HG03558 (cell line): Measurements from ENCODE around the gene UNC5CL.

ENCODE experiments used
- ATAC-seq: cut with Tn5 transposase; IDR thresholded peaks from one replicate; pipeline ENCODE4 v1.9.1; 2021; ENCODE audit warnings: moderate number of reproducible peaks; ENCODE audit not compliant: unreplicated experiment; ENCODE audit errors: extremely low read depth

UNC5CL gene

DNA sequence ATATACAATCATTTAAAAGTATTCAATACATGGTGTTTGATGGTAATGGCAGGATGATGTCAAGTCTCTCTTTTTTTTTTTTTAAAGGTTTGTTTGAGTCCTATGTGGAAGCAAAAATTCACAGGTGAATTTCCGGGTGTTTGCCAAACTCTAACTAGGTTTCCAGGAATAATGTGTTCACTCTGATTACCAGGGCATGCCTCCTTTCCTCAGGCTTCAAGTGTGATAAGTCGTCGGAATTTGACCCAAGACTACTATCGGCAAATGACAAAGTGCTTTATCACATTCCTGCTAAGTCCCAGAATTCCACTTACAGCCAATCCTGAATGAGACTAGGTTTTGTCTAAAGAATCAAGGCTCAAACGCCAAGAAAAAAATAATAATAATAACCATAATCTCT, 25.8 kb upstream of the UNC5CL start:
- ATAC-seq = no peak

GRCh38 chr6:41063884-41064285, 24.9 kb upstream of the UNC5CL start:
- no peak for ATAC-seq

GRCh38 chr6:41062056-41062455, 23.0 kb upstream of the UNC5CL start:
- ATAC-seq = no peak

DNA sequence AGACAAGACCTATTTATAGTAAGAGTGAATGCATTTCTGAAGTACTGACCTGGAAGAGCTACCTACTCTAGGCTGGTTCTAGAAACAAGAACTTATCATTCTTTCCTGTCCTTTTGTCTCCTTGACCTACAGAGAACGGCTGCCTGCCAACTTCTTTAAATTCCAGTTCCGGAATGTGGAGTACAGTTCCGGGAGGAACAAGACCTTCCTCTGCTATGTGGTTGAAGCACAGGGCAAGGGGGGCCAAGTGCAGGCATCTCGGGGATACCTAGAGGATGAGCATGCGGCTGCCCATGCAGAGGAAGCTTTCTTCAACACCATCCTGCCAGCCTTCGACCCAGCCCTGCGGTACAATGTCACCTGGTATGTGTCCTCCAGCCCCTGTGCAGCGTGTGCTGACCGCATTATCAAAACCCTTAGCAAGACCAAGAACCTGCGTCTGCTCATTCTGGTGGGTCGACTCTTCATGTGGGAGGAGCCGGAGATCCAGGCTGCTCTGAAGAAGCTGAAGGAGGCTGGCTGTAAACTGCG, 22.2 kb upstream of the UNC5CL start:
- no peak for ATAC-seq

GRCh38 chr6:41059556-41059955, 20.5 kb upstream of the UNC5CL start:
- ATAC-seq = no peak

DNA sequence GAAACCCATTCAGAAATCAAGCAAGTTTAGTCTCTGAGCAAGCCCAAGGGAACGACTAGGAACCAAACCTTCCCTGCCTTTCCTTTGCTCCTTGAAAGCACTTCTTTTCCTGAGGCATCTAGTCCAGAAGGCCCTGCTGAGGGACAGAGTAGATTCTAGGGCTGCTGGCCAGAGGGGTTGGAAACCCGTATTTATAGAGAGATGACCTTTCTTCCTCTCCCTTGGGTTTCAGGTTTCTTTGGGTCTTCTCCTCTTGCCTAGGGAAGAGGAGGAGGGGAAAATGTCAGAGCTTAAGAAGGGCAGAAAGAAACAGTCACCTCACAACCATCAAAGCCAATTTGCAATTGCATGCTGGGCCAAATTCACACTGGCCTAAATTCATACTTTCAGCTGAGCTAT, 19.8 kb upstream of the UNC5CL start:
- no peak for ATAC-seq

GRCh38 chr6:41056768-41057490, 17.9 kb upstream of the UNC5CL start:
- no peak for ATAC-seq

DNA sequence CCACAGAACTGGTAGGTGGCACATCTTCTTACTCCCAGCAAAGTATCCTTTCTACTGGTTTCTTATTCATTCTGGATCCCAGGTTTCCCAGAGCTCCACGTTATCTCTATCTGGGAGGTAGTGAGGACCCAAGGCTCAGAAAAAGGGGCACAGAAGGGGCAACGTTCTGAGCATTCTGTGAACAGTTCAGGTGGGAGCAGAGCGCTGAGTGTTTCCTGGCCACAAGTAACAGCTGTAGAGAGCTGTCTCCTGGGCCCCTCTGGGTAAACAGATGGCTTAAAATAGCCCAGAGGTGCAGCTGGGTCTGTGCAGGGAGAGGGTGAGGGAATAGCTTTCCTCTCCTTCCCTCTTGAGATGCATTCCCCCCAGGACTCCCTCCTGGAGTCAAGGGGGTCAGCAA, 16.1 kb upstream of the UNC5CL start:
- no peak for ATAC-seq

GRCh38 chr6:41054511-41054910, 15.5 kb upstream of the UNC5CL start:
- no peak for ATAC-seq

DNA sequence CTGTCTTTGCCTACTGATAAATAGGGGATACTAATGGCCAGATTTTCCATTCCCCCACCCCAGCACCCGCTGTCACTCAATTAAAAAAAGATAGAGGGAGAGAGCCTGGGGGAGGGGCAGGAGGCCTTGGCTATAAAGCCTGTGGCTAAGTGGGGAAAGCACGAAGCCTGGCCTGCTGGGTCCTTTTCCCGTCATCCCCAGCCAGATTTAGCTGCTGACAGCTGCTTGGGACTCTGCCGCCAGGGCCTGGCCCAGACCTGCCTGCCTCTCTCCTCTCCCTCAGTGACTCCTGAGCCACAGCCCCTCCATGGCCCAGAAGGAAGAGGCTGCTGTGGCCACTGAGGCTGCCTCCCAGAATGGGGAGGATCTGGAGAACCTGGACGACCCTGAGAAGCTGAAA, 14.0 kb upstream of the UNC5CL start, which contains the start of gene APOBEC2:
APOBEC2 (plus strand) TSS at position 162 of the 400 bp plus-strand sequence; CDS start at position 308, 146 bp downstream.
- no peak for ATAC-seq

DNA sequence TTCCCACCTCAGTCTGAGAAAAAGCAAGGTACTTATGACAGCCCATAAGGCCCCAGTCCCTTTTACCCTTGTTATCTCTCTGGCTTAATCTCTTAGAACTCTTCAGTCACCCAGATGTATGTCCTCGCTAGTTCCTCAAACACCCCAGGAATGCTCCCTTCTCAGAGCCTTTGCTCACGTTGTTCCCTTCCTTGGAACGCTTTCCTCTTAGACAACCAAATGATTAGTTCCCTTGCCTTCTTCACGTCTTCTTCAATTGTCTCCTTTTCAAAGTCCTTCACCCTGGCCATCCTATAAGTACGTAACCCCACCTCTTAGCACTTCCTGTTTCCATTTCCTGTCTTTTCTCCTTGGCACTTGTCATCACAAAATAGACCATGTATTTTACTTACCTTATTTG, 12.9 kb upstream of the UNC5CL start:
- no peak for ATAC-seq

GRCh38 chr6:41050536-41050935, 11.5 kb upstream of the UNC5CL start:
- ATAC-seq = no peak

DNA sequence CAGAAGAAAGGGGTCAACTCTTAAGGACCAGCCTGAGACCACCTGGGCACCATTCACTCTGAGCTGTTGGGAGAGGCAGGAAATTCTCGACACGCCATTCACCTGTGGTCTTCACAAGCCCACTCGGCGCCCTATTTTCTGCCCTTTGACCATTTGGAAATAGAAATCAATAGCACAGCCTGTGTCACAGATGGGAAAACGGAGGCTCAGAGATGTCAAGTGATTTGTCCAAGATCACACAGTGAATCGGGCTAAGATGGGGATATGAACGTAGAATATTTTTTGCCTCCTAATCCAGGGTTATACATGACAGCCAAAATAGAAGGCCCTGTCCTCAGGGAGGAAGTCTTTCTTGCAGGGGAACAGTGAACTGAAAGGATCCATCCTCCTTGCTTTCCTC, 10.9 kb upstream of the UNC5CL start:
- ATAC-seq = no peak

GRCh38 chr6:41049521-41049920, 10.5 kb upstream of the UNC5CL start:
- no peak for ATAC-seq

- no peak for ATAC-seq
Observed at GRCh38 chr6:41047745-41048732, 9.0 kb upstream of the UNC5CL start.

GRCh38 chr6:41047306-41047705, 8.3 kb upstream of the UNC5CL start:
- no peak for ATAC-seq

GRCh38 chr6:41046084-41046483, 7.1 kb upstream of the UNC5CL start:
- ATAC-seq = no peak

GRCh38 chr6:41045664-41046063, 6.6 kb upstream of the UNC5CL start:
- ATAC-seq = no peak

DNA sequence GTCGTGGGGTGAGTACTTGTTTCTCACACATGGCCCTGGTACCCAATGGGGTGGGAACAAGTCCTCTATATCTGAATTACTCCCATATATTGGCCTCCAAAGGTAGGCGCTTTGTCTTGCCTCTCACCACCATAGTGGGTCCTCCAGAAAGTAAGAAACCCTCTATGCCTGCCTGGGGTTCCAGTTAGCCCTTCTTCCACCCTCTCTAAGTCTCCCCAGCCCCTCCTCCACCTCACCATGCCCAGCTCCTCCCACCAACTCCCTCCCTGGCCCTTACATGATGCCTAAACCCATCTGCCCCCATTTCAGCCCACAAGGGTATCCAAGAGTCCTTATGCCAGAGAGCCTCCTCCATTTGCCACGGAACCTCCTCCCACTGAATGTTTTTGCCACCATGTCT, 4.1 kb upstream of the UNC5CL start:
- ATAC-seq = no peak

- no peak for ATAC-seq
Observed at GRCh38 chr6:41042226-41043055, 3.4 kb upstream of the UNC5CL start, which contains the start of gene TSPO2. Gene TSPO2 (plus strand): TSS chr6:41042467. CDS start chr6:41042986, 519 bp downstream.
